NCI-H2196 (cell line): Measurements from ENCODE around the gene STK32B.

Experiments
- DNase-seq: peaks from one replicate; lab custom pipeline; 2025; ENCODE audit not compliant: unreplicated experiment; lab: John Stamatoyannopoulos, UW

STK32B gene

GRCh38 chr4:5462896-5463295, 411.6 kb downstream of the STK32B start:
- no peak for DNase-seq

- DNase-seq: no peak
These were observed 412.1 kb downstream of the STK32B start for GRCh38 chr4:5463361-5463760.

GRCh38 chr4:5463936-5464650, 412.8 kb downstream of the STK32B start:
- no peak for DNase-seq

GRCh38 chr4:5465529-5465928, 414.2 kb downstream of the STK32B start:
- DNase-seq: no peak

- no peak for DNase-seq
These were observed 414.7 kb downstream of the STK32B start for GRCh38 chr4:5465956-5466355.

- no peak for DNase-seq
These were observed 415.8 kb downstream of the STK32B start for GRCh38 chr4:5467111-5467510.

- DNase-seq: no peak
These were observed 418.0 kb downstream of the STK32B start for GRCh38 chr4:5469151-5469775.

- no peak for DNase-seq
These were observed 418.6 kb downstream of the STK32B start for GRCh38 chr4:5469861-5470260.

GRCh38 chr4:5470318-5471198, 419.3 kb downstream of the STK32B start:
- no peak for DNase-seq

GRCh38 chr4:5471206-5471605, 419.9 kb downstream of the STK32B start:
- no peak for DNase-seq

- DNase-seq: no peak
These were observed 420.4 kb downstream of the STK32B start for GRCh38 chr4:5471691-5472090.

GRCh38 chr4:5472160-5472591, 420.9 kb downstream of the STK32B start:
- DNase-seq: no peak

- no peak for DNase-seq
These were observed 421.8 kb downstream of the STK32B start for GRCh38 chr4:5473125-5473524.

- no peak for DNase-seq
These were observed 423.5 kb downstream of the STK32B start for GRCh38 chr4:5474756-5475155.

GRCh38 chr4:5477613-5478012, 426.3 kb downstream of the STK32B start:
- DNase-seq: no peak

GRCh38 chr4:5478169-5478568, 426.9 kb downstream of the STK32B start:
- DNase-seq: no peak

GRCh38 chr4:5478697-5479096, 427.4 kb downstream of the STK32B start:
- DNase-seq: no peak

- no peak for DNase-seq
These were observed 428.3 kb downstream of the STK32B start for GRCh38 chr4:5479518-5480060.

GRCh38 chr4:5488413-5488812, 437.1 kb downstream of the STK32B start:
- DNase-seq: no peak

GRCh38 chr4:5489260-5489659, 438.0 kb downstream of the STK32B start:
- DNase-seq: no peak

GRCh38 chr4:5497489-5497888, 446.2 kb downstream of the STK32B start:
- DNase-seq: no peak

GRCh38 chr4:5500165-5500564, 448.9 kb downstream of the STK32B start:
- no peak for DNase-seq
